ENCODE data around the gene PFKM.

Gene PFKM

GRCh38 chr12:48163150-48163747 lies 44.1 kb downstream of the PFKM start:
- H3K27ac ChIP-seq (ENCODE audit: low read length) = no peak overlapping the region
- no peak overlapping the region for H3K4me3 ChIP-seq (ENCODE audit: low read length)
- H3K9ac ChIP-seq (ENCODE audit: low read depth, low read length) = no peak overlapping the region
- no peaks in the 10 kb centered on the region for H3K9me3 ChIP-seq (ENCODE audit: insufficient read depth, low read depth, low read length)
- no peaks in the 10 kb centered on the region for H3K4me1 ChIP-seq (ENCODE audit: insufficient read depth, low read length)
- H3K27me3 ChIP-seq (ENCODE audit: insufficient read depth, low read length) = no peaks in the 10 kb centered on the region; the same call in 1 of the 2 replicates
- H3K36me3 ChIP-seq (ENCODE audit: insufficient read depth, low read depth, low read length) = no peaks in the 10 kb centered on the region

GRCh38 chr12:48164451-48164850 lies 45.3 kb downstream of the PFKM start:
- no peak overlapping the region for H3K4me3 ChIP-seq (ENCODE audit: low read length)
- no peaks in the 10 kb centered on the region for H3K36me3 ChIP-seq (ENCODE audit: insufficient read depth, low read depth, low read length)
- no peak overlapping the region for H3K9ac ChIP-seq (ENCODE audit: low read depth, low read length)
- no peaks in the 10 kb centered on the region for H3K9me3 ChIP-seq (ENCODE audit: insufficient read depth, low read depth, low read length)
- no peaks in the 10 kb centered on the region for H3K4me1 ChIP-seq (ENCODE audit: insufficient read depth, low read length)
- H3K27ac ChIP-seq (ENCODE audit: low read length) = no peak overlapping the region
- no peaks in the 10 kb centered on the region; the same call in 1 of the 2 replicates for H3K27me3 ChIP-seq (ENCODE audit: insufficient read depth, low read length)

- H3K27ac ChIP-seq (ENCODE audit: low read length) = no peak overlapping the region
- H3K4me1 ChIP-seq (ENCODE audit: insufficient read depth, low read length) = no peaks in the 10 kb centered on the region
- H3K9ac ChIP-seq (ENCODE audit: low read depth, low read length) = no peak overlapping the region
- H3K4me3 ChIP-seq (ENCODE audit: low read length) = no peak overlapping the region
- H3K9me3 ChIP-seq (ENCODE audit: insufficient read depth, low read depth, low read length) = no peaks in the 10 kb centered on the region
- H3K36me3 ChIP-seq (ENCODE audit: insufficient read depth, low read depth, low read length) = no peaks in the 10 kb centered on the region
- H3K27me3 ChIP-seq (ENCODE audit: insufficient read depth, low read length) = no peaks in the 10 kb centered on the region; the same call in 1 of the 2 replicates
Observed at GRCh38 chr12:48165089-48165981, 46.2 kb downstream of the PFKM start.

GRCh38 chr12:48169011-48169410 lies 49.8 kb downstream of the PFKM start:
- no peak overlapping the region for H3K9ac ChIP-seq (ENCODE audit: low read depth, low read length)

GRCh38 chr12:48175613-48176416 lies 56.7 kb downstream of the PFKM start:
- H3K4me3 ChIP-seq (ENCODE audit: low read length) = peak overlapping the region; percentile 48
- no peaks in the 10 kb centered on the region for H3K36me3 ChIP-seq (ENCODE audit: insufficient read depth, low read depth, low read length)
- peaks cover 10% of the 10 kb centered on the region; the same call in 1 of the 2 replicates for H3K4me1 ChIP-seq (ENCODE audit: insufficient read depth, low read length)
- no peaks in the 10 kb centered on the region for H3K9me3 ChIP-seq (ENCODE audit: insufficient read depth, low read depth, low read length)
- peaks cover 24% of the 10 kb centered on the region for H3K27me3 ChIP-seq (ENCODE audit: insufficient read depth, low read length)
- H3K9ac ChIP-seq (ENCODE audit: low read depth, low read length) = peak overlapping the region; percentile 11; the same call in 1 of the 2 replicates
- H3K27ac ChIP-seq (ENCODE audit: low read length) = no peak overlapping the region

More at GRCh38 chr12:48169011-48169410, 49.8 kb downstream of the PFKM start:
- Histone ChIP-seq H3K9me3 (ENCODE audit: insufficient read depth, low read depth, low read length) (no peaks in the 10 kb centered on the region), H3K36me3 (ENCODE audit: insufficient read depth, low read depth, low read length) (no peaks in the 10 kb centered on the region), H3K4me3 (ENCODE audit: low read length) (no peak overlapping the region), H3K27ac (ENCODE audit: low read length) (no peak overlapping the region), H3K4me1 (ENCODE audit: insufficient read depth, low read length) (no peaks in the 10 kb centered on the region), H3K27me3 (ENCODE audit: insufficient read depth, low read length) (no peaks in the 10 kb centered on the region; the same call in 1 of the 2 replicates)

- Histone ChIP-seq H3K9me3 (ENCODE audit: insufficient read depth, low read depth, low read length) (no peaks in the 10 kb centered on the region), H3K27me3 (ENCODE audit: insufficient read depth, low read length) (peaks cover 30% of the 10 kb centered on the region), H3K4me3 (ENCODE audit: low read length) (peak overlapping the region; percentile 48; the same call in 1 of the 2 replicates), H3K4me1 (ENCODE audit: insufficient read depth, low read length) (peaks cover 10% of the 10 kb centered on the region; the same call in 1 of the 2 replicates), H3K9ac (ENCODE audit: low read depth, low read length) (no peak overlapping the region; the same call in 1 of the 2 replicates), H3K27ac (ENCODE audit: low read length) (no peak overlapping the region), H3K36me3 (ENCODE audit: insufficient read depth, low read depth, low read length) (no peaks in the 10 kb centered on the region)
Observed at GRCh38 chr12:48176417-48176751, 57.2 kb downstream of the PFKM start.

- no peaks in the 10 kb centered on the region for H3K9me3 ChIP-seq (ENCODE audit: insufficient read depth, low read depth, low read length)
- H3K4me3 ChIP-seq (ENCODE audit: low read length) = no peak overlapping the region
- H3K4me1 ChIP-seq (ENCODE audit: insufficient read depth, low read length) = peaks cover 15% of the 10 kb centered on the region; the same call in 1 of the 2 replicates
- peaks cover 46% of the 10 kb centered on the region for H3K27me3 ChIP-seq (ENCODE audit: insufficient read depth, low read length)
- H3K36me3 ChIP-seq (ENCODE audit: insufficient read depth, low read depth, low read length) = no peaks in the 10 kb centered on the region
- H3K27ac ChIP-seq (ENCODE audit: low read length) = no peak overlapping the region
- no peak overlapping the region for H3K9ac ChIP-seq (ENCODE audit: low read depth, low read length)
Observed at GRCh38 chr12:48177982-48178381, 58.8 kb downstream of the PFKM start.

- Histone ChIP-seq H3K27ac (ENCODE audit: low read length) (no peak overlapping the region), H3K4me3 (ENCODE audit: low read length) (no peak overlapping the region), H3K27me3 (ENCODE audit: insufficient read depth, low read length) (peaks cover 61% of the 10 kb centered on the region)
Observed at GRCh38 chr12:48179466-48179865, 60.3 kb downstream of the PFKM start.

GRCh38 chr12:48180424-48180823 lies 61.3 kb downstream of the PFKM start:
- peaks cover 70% of the 10 kb centered on the region for H3K27me3 ChIP-seq (ENCODE audit: insufficient read depth, low read length)
- no peaks in the 10 kb centered on the region for H3K36me3 ChIP-seq (ENCODE audit: insufficient read depth, low read depth, low read length)
- H3K4me1 ChIP-seq (ENCODE audit: insufficient read depth, low read length) = peaks cover 17% of the 10 kb centered on the region; the same call in 1 of the 2 replicates
- no peak overlapping the region for H3K27ac ChIP-seq (ENCODE audit: low read length)
- no peak overlapping the region for H3K9ac ChIP-seq (ENCODE audit: low read depth, low read length)
- no peaks in the 10 kb centered on the region for H3K9me3 ChIP-seq (ENCODE audit: insufficient read depth, low read depth, low read length)
- H3K4me3 ChIP-seq (ENCODE audit: low read length) = no peak overlapping the region

More at GRCh38 chr12:48179466-48179865, 60.3 kb downstream of the PFKM start:
- H3K9me3 ChIP-seq (ENCODE audit: insufficient read depth, low read depth, low read length) = no peaks in the 10 kb centered on the region
- H3K9ac ChIP-seq (ENCODE audit: low read depth, low read length) = no peak overlapping the region
- no peaks in the 10 kb centered on the region for H3K36me3 ChIP-seq (ENCODE audit: insufficient read depth, low read depth, low read length)
- peaks cover 15% of the 10 kb centered on the region; the same call in 1 of the 2 replicates for H3K4me1 ChIP-seq (ENCODE audit: insufficient read depth, low read length)

- peaks cover 22% of the 10 kb centered on the region; the same call in 1 of the 2 replicates for H3K4me1 ChIP-seq (ENCODE audit: insufficient read depth, low read length)
Observed at GRCh38 chr12:48180857-48181495, 61.8 kb downstream of the PFKM start.

GRCh38 chr12:48182631-48183030 lies 63.5 kb downstream of the PFKM start:
- Histone ChIP-seq H3K36me3 (ENCODE audit: insufficient read depth, low read depth, low read length) (no peaks in the 10 kb centered on the region), H3K4me3 (ENCODE audit: low read length) (peak overlapping the region; percentile 81), H3K9me3 (ENCODE audit: insufficient read depth, low read depth, low read length) (no peaks in the 10 kb centered on the region), H3K27me3 (ENCODE audit: insufficient read depth, low read length) (peaks cover 85% of the 10 kb centered on the region), H3K27ac (ENCODE audit: low read length) (no peak overlapping the region), H3K4me1 (ENCODE audit: insufficient read depth, low read length) (peaks cover 13% of the 10 kb centered on the region; the same call in 1 of the 2 replicates), H3K9ac (ENCODE audit: low read depth, low read length) (peak overlapping the region; percentile 40; the same call in 1 of the 2 replicates)

More at GRCh38 chr12:48180857-48181495, 61.8 kb downstream of the PFKM start:
- Histone ChIP-seq H3K27ac (ENCODE audit: low read length) (no peak overlapping the region), H3K9ac (ENCODE audit: low read depth, low read length) (no peak overlapping the region), H3K27me3 (ENCODE audit: insufficient read depth, low read length) (peaks cover 76% of the 10 kb centered on the region), H3K4me3 (ENCODE audit: low read length) (no peak overlapping the region), H3K36me3 (ENCODE audit: insufficient read depth, low read depth, low read length) (no peaks in the 10 kb centered on the region), H3K9me3 (ENCODE audit: insufficient read depth, low read depth, low read length) (no peaks in the 10 kb centered on the region)
